Pons (tissue), 1 donor: ENCODE results near the gene RIPK4.

Experiments used
- DNase-seq: peaks from one replicate; pipeline ENCODE4 v3.0.0-alpha.2; 2016; ENCODE audit warnings: low spot score

Gene RIPK4

GRCh38 chr21:41691205-41692184 lies 75.4 kb downstream of the RIPK4 start:
- no peak for DNase-seq
